ENCODE results near the gene DISP3. TPM values are rescaled to one million over a fixed set of nuclear protein-coding genes. Genes with fewer than 3 reads are reported as not detected.

DISP3 gene
- total and polyA plus RNA-seq, 2 experiments from 2014 or later, result 0.10 TPM; not detected in 1

- H3K4me2 ChIP-seq, result no peak overlapping the region
- TF ChIP-seq CTCF (IDR thresholded peaks at IDR 0.05; ENCODE audit: poor library complexity) (no peak), EZH2phosphoT487 (IDR thresholded peaks at IDR 0.05; ENCODE audit: low read depth, severe bottlenecking, unreplicated experiment) (no peak), EZH2 (IDR thresholded peaks at IDR 0.05; ENCODE audit: borderline replicate concordance) (no peak)
- H3K4me1 ChIP-seq (ENCODE audit: insufficient read depth), result no peaks in the 10 kb centered on the region
- no peak overlapping the region for H3K27ac ChIP-seq
- no peaks in the 10 kb centered on the region for H3K36me3 ChIP-seq (replicated peaks; ENCODE audit: insufficient read depth, low read depth)
- no peaks in the 10 kb centered on the region for H3K79me2 ChIP-seq
- no peak overlapping the region for H3K4me3 ChIP-seq
- H3K9me2 ChIP-seq (replicated peaks; ENCODE audit: insufficient read depth), result no peaks in the 10 kb centered on the region
- H2AFZ ChIP-seq, result no peak overlapping the region
- no peaks in the 10 kb centered on the region for H4K20me1 ChIP-seq (ENCODE audit: insufficient read depth, poor library complexity, severe bottlenecking)
- H3K27me3 ChIP-seq, result no peaks in the 10 kb centered on the region
- WGBS (ENCODE audit: low lambda C conversion rate, missing lambda C conversion rate), result 84% methylated on average over 5 of the region's 6 CpGs
- DNase-seq (ENCODE audit: low spot score), result no peak
- H3K9me3 ChIP-seq (ENCODE audit: low read depth), result no peaks in the 10 kb centered on the region
Observed at GRCh38 chr1:11524465-11525150, 45.7 kb downstream of the DISP3 start.

- H3K4me3 ChIP-seq, result no peak overlapping the region
- no peak for DNase-seq (ENCODE audit: low spot score)
- H3K27ac ChIP-seq, result no peak overlapping the region
- H3K9me2 ChIP-seq (replicated peaks; ENCODE audit: insufficient read depth), result no peaks in the 10 kb centered on the region
- no peaks in the 10 kb centered on the region for H3K27me3 ChIP-seq
- no peaks in the 10 kb centered on the region for H3K9me3 ChIP-seq (ENCODE audit: low read depth)
- no peaks in the 10 kb centered on the region for H3K4me1 ChIP-seq (ENCODE audit: insufficient read depth)
- 92% methylated on average over 8 of the region's 8 CpGs for WGBS (ENCODE audit: low lambda C conversion rate, missing lambda C conversion rate)
- H3K36me3 ChIP-seq (replicated peaks; ENCODE audit: insufficient read depth, low read depth), result no peaks in the 10 kb centered on the region
- no peaks in the 10 kb centered on the region for H4K20me1 ChIP-seq (ENCODE audit: insufficient read depth, poor library complexity, severe bottlenecking)
- no peak overlapping the region for H2AFZ ChIP-seq
- H3K4me2 ChIP-seq, result no peak overlapping the region
- TF ChIP-seq CTCF (IDR thresholded peaks at IDR 0.05; ENCODE audit: poor library complexity) (no peak), EZH2 (IDR thresholded peaks at IDR 0.05; ENCODE audit: borderline replicate concordance) (no peak), EZH2phosphoT487 (IDR thresholded peaks at IDR 0.05; ENCODE audit: low read depth, severe bottlenecking, unreplicated experiment) (no peak)
- H3K79me2 ChIP-seq, result no peaks in the 10 kb centered on the region
Observed at GRCh38 chr1:11525151-11525505, 46.2 kb downstream of the DISP3 start.

GRCh38 chr1:11525516-11525915 is 46.6 kb downstream of the DISP3 start:
- H3K27ac ChIP-seq, result no peak overlapping the region
- 87% methylated on average over 7 of the region's 7 CpGs for WGBS (ENCODE audit: low lambda C conversion rate, missing lambda C conversion rate)
- TF ChIP-seq CTCF (IDR thresholded peaks at IDR 0.05; ENCODE audit: poor library complexity) (no peak), EZH2phosphoT487 (IDR thresholded peaks at IDR 0.05; ENCODE audit: low read depth, severe bottlenecking, unreplicated experiment) (no peak)

More at GRCh38 chr1:11525516-11525915, 46.6 kb downstream of the DISP3 start:
- no peak for DNase-seq (ENCODE audit: low spot score)
- Histone ChIP-seq H3K9me2 (replicated peaks; ENCODE audit: insufficient read depth) (no peaks in the 10 kb centered on the region), H2AFZ (no peak overlapping the region), H3K27me3 (no peaks in the 10 kb centered on the region), H3K4me1 (ENCODE audit: insufficient read depth) (no peaks in the 10 kb centered on the region), H3K4me2 (no peak overlapping the region), H3K9me3 (ENCODE audit: low read depth) (no peaks in the 10 kb centered on the region), H3K79me2 (no peaks in the 10 kb centered on the region), H3K36me3 (replicated peaks; ENCODE audit: insufficient read depth, low read depth) (no peaks in the 10 kb centered on the region), H3K4me3 (no peak overlapping the region), H4K20me1 (ENCODE audit: insufficient read depth, poor library complexity, severe bottlenecking) (no peaks in the 10 kb centered on the region)

Data from hepatocyte (in vitro differentiated cells).